ENCODE data around the gene DCDC1.

The DCDC1 gene

GRCh38 chr11:30852645-30853044 lies 516.9 kb downstream of the DCDC1 start:
- no peak for DNase-seq (ENCODE audit: low read depth)

- DNase-seq (ENCODE audit: low read depth) = no peak
Measured at GRCh38 chr11:30852091-30852490, 517.4 kb downstream of the DCDC1 start.

GRCh38 chr11:30837252-30837651 lies 532.3 kb downstream of the DCDC1 start:
- DNase-seq (ENCODE audit: low read depth) = no peak

- no peak for DNase-seq (ENCODE audit: low read depth)
Measured at GRCh38 chr11:30832831-30833230, 536.7 kb downstream of the DCDC1 start.

- DNase-seq (ENCODE audit: low read depth) = no peak
Measured at GRCh38 chr11:30830681-30831080, 538.9 kb downstream of the DCDC1 start.

GRCh38 chr11:30826911-30827310 lies 542.6 kb downstream of the DCDC1 start:
- DNase-seq (ENCODE audit: low read depth) = no peak

- DNase-seq (ENCODE audit: low read depth) = no peak
Measured at GRCh38 chr11:30825723-30826122, 543.8 kb downstream of the DCDC1 start.

GRCh38 chr11:30823119-30823518 lies 546.4 kb downstream of the DCDC1 start:
- DNase-seq (ENCODE audit: low read depth) = no peak

GRCh38 chr11:30821438-30821965 lies 548.0 kb downstream of the DCDC1 start:
- no peak for DNase-seq (ENCODE audit: low read depth)

GRCh38 chr11:30818721-30819120 lies 550.8 kb downstream of the DCDC1 start:
- DNase-seq (ENCODE audit: low read depth) = no peak

- DNase-seq (ENCODE audit: low read depth) = no peak
Measured at GRCh38 chr11:30816959-30817880, 552.3 kb downstream of the DCDC1 start.

GRCh38 chr11:30815619-30816018 lies 553.9 kb downstream of the DCDC1 start:
- no peak for DNase-seq (ENCODE audit: low read depth)

- DNase-seq (ENCODE audit: low read depth) = no peak
Measured at GRCh38 chr11:30814737-30815136, 554.8 kb downstream of the DCDC1 start.

Data from CMK (cell line).